Measurements from ENCODE around the gene FURIN. TPM values are rescaled to one million over a fixed set of nuclear protein-coding genes. Genes with fewer than 3 reads are reported as not detected.

The FURIN gene
- total and polyA plus RNA-seq, 9 of the 15 experiments (the other 6 are each of a cell fraction or from before 2014, with no cell fraction given), result 0.92 to 99.9 (median 34.8) TPM

DNA sequence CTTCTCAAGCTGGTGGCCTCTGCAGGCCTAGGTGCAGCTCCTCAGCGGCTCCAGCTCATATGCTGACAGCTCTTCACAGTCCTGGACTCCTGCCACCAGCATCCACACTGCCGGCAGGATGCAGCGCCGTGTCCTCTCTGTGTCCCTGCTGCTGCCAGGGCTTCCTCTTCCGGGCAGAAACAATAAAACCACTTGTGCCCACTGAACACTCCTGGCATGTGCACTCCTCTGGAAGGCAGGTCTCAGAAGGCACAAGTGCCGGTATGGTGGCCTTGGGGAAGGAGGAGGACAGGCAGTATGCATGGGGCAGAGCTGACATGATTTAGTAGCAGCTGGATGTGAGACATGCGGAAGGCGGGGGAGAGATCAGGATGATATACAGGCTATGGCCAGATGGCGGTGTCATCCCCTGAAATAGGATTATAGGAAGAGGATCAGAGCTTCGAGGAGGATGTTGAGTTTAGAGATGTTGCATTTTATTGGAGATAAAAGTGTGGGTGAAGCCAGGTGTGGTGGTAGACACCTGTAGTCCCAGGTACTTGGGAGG, 27.3 kb downstream of the FURIN start (continued):
- TF ChIP-seq, protein P1, sequence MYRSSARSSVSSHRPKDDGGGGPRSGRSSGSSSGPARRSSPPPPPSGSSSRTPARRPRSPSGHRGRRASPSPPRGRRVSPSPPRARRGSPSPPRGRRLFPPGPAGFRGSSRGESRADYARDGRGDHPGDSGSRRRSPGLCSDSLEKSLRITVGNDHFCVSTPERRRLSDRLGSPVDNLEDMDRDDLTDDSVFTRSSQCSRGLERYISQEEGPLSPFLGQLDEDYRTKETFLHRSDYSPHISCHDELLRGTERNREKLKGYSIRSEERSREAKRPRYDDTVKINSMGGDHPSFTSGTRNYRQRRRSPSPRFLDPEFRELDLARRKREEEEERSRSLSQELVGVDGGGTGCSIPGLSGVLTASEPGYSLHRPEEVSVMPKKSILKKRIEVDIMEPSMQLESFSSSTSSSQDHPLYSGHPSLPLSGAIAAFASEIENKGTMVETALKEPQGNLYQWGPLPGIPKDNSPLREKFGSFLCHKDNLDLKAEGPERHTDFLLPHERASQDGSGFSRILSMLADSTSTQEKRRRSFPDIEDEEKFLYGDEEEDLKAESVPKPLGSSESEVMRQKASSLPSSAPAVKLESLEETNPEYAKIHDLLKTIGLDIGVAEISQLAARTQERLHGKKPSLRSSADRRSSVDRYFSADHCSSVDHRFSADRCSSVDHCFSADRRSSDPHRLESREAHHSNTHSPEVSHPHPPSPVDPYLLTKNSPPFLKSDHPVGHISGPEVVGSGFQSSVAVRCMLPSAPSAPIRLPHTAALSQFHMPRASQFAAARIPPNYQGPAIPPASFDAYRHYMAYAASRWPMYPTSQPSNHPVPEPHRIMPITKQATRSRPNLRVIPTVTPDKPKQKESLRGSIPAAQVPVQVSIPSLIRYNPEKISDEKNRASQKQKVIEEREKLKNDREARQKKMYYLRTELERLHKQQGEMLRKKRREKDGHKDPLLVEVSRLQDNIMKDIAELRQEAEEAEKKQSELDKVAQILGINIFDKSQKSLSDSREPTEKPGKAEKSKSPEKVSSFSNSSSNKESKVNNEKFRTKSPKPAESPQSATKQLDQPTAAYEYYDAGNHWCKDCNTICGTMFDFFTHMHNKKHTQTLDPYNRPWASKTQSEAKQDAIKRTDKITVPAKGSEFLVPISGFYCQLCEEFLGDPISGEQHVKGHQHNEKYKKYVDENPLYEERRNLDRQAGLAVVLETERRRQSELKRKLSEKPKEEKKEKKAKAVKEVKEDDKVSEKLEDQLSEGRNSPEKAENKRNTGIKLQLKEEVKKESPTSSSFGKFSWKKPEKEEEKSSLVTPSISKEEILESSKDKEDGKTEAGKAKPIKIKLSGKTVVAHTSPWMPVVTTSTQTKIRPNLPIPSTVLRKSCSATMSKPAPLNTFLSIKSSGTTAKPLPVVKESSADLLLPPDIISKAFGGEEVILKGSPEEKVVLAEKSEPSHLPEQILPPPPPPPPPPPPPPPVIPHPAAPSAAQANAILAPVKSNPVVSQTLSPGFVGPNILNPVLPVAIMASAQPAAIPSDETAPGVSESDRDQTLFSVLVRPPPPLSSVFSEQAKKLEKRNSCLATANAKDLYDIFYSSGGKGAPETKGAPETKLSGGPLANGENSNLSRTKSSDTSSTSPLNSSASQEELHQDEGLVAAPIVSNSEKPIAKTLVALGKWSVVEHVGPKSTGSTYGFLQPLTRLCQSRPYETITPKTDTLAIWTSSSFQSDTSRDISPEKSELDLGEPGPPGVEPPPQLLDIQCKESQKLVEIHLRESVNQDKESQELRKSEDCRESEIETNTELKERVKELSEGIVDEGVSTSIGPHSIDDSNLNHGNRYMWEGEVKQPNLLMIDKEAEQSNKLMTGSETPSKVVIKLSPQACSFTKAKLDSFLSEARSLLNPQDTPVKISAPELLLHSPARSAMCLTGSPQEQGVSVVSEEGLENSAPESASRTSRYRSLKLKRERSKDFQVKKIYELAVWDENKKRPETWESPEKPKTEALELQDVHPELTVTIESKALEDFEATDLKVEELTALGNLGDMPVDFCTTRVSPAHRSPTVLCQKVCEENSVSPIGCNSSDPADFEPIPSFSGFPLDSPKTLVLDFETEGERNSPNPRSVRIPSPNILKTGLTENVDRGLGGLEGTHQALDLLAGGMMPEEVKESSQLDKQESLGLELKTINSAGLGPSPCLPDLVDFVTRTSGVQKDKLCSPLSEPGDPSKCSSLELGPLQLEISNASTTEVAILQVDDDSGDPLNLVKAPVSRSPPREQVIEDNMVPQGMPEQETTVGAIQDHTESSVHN (IDR thresholded peaks at IDR 0.05; ENCODE audit: borderline replicate concordance in 1 of 2, low read depth in 1 of 2), result no peak
- TF ChIP-seq, protein P2, sequence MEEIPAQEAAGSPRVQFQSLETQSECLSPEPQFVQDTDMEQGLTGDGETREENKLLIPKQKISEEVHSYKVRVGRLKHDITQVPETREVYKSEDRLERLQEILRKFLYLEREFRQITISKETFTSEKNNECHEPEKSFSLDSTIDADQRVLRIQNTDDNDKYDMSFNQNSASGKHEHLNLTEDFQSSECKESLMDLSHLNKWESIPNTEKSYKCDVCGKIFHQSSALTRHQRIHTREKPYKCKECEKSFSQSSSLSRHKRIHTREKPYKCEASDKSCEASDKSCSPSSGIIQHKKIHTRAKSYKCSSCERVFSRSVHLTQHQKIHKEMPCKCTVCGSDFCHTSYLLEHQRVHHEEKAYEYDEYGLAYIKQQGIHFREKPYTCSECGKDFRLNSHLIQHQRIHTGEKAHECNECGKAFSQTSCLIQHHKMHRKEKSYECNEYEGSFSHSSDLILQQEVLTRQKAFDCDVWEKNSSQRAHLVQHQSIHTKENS (CRISPR knock-in tag; IDR thresholded peaks at IDR 0.05), result no peak
- TF ChIP-seq TEAD1 (CRISPR knock-in tag; IDR thresholded peaks at IDR 0.05) (peak in 1 of 2 experiments; percentile 42; a peak in 1 of 4 replicates), HMG20A (CRISPR knock-in tag; conservative IDR thresholded peaks at IDR 0.05) (no peak), PRPF4 (IDR thresholded peaks at IDR 0.05; ENCODE audit: insufficient read depth, low read depth, low read length, poor library complexity, severe bottlenecking) (no peak), DMBX1 (CRISPR knock-in tag; IDR thresholded peaks at IDR 0.05; ENCODE audit: borderline replicate concordance) (no peak), ERF (CRISPR knock-in tag; IDR thresholded peaks at IDR 0.05) (no peak), EGR1 (conservative IDR thresholded peaks at IDR 0.05) (peak; percentile 61), TRIM24 (IDR thresholded peaks at IDR 0.05) (peak in 1 of 2 experiments; percentile 65; a peak in 2 of 4 replicates), HNRNPLL (IDR thresholded peaks at IDR 0.05; ENCODE audit: low read depth, low read length, poor library complexity, severe bottlenecking) (no peak), PTTG1 (tag; IDR thresholded peaks at IDR 0.05; ENCODE audit: low read depth) (no peak), SMAD3 (CRISPR knock-in tag; conservative IDR thresholded peaks at IDR 0.05) (no peak), ZNF41 (CRISPR knock-in tag; conservative IDR thresholded peaks at IDR 0.05) (no peak)
- TF ChIP-seq, protein P3, sequence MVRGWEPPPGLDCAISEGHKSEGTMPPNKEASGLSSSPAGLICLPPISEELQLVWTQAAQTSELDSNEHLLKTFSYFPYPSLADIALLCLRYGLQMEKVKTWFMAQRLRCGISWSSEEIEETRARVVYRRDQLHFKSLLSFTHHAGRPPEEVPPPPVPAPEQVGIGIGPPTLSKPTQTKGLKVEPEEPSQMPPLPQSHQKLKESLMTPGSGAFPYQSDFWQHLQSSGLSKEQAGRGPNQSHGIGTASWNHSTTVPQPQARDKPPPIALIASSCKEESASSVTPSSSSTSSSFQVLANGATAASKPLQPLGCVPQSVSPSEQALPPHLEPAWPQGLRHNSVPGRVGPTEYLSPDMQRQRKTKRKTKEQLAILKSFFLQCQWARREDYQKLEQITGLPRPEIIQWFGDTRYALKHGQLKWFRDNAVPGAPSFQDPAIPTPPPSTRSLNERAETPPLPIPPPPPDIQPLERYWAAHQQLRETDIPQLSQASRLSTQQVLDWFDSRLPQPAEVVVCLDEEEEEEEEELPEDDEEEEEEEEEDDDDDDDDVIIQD (CRISPR knock-in tag; IDR thresholded peaks at IDR 0.05), result no peak
- TF ChIP-seq, protein P4, sequence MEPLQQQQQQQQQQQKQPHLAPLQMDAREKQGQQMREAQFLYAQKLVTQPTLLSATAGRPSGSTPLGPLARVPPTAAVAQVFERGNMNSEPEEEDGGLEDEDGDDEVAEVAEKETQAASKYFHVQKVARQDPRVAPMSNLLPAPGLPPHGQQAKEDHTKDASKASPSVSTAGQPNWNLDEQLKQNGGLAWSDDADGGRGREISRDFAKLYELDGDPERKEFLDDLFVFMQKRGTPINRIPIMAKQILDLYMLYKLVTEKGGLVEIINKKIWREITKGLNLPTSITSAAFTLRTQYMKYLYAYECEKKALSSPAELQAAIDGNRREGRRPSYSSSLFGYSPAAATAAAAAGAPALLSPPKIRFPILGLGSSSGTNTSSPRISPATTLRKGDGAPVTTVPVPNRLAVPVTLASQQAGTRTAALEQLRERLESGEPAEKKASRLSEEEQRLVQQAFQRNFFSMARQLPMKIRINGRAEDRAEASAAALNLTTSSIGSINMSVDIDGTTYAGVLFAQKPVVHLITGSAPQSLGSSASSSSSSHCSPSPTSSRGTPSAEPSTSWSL (CRISPR knock-in tag; IDR thresholded peaks at IDR 0.05; ENCODE audit: borderline replicate concordance), result no peak

All from K562 (cell line).